A549 (cell line): ENCODE data around the gene TMEM117. TPM values are rescaled to one million over a fixed set of nuclear protein-coding genes. Genes with fewer than 3 reads are reported as not detected.

Experiments used
- ATAC-seq, 2 experiments: fragments of 200-7000 bp in 1 of 2; fragments of >200 bp in 1 of 2; cut with Nextera tagmentation in 1 of 2; cut with Tn5 transposase in 1 of 2; 3 replicates each; pipeline versions ENCODE4 v1.8.0 to v1.9.1; 2018 to 2020; ENCODE audit warnings: mild to moderate bottlenecking in 1 of 2, moderate library complexity in 1 of 2
- CTCF ChIA-PET: fragments of 300-600 bp; sonication (Branson Sonifier 250); formaldehyde crosslinking; extraction: SDS; loops from one replicate; lab custom pipeline; 2021; ENCODE audit warnings: antibody characterized with exemption, inconsistent platforms; lab: Yijun Ruan, JAX
- POLR2A ChIA-PET: fragments of 350-600 bp; formaldehyde crosslinking; extraction: SDS; loops from one replicate; lab custom pipeline; 2021; ENCODE audit warnings: antibody characterized with exemption, inconsistent platforms; lab: Yijun Ruan, JAX
- DNase-seq, 2 experiments: peaks; one replicate each; pipeline versions ENCODE4 v3.0.0 to v3.0.0-alpha.2; 2011 to 2016; ENCODE audit warnings: low read depth in 1 of 2, low spot score in 1 of 2
- FAIRE-seq: peaks from 2 replicates; lab custom pipeline; 2011; peaks lifted over from hg19 to GRCh38; lab: Jason Lieb, UNC
- H3K27ac ChIP-seq, 2 experiments: fragments of >200 bp; sonication (Bioruptor Twin); formaldehyde crosslinking; 3 replicates each; pipeline ENCODE4 v1.5.1; 2016 to 2017
- H3K4me1 ChIP-seq: fragments of >200 bp; sonication (Bioruptor Twin); formaldehyde crosslinking; 3 replicates; pipeline ENCODE4 v1.6.1; 2016
- H3K4me2 ChIP-seq: fragments of >200 bp; sonication (Bioruptor Twin); formaldehyde crosslinking; 3 replicates; pipeline ENCODE4 v1.6.1; 2016
- H3K4me3 ChIP-seq: fragments of >200 bp; sonication (Bioruptor Twin); formaldehyde crosslinking; 3 replicates; pipeline ENCODE4 v1.5.1; 2016
- H3K9me3 ChIP-seq: fragments of >200 bp; sonication (Bioruptor Twin); formaldehyde crosslinking; 3 replicates; pipeline ENCODE4 v1.6.1; 2016
- ATOH8 ChIP-seq: fragments of 250-450 bp; sonication (Bioruptor Pico); IDR thresholded peaks from 2 replicates; pipeline ENCODE4 v1.5.0; 2020; ENCODE audit warnings: low read depth, mild to moderate bottlenecking, moderate library complexity
- CBX2 ChIP-seq: fragments of 200-600 bp; sonication (generic); IDR thresholded peaks from 2 replicates; pipeline ENCODE4 v1.6.1; 2016; ENCODE audit warnings: low read depth, mild to moderate bottlenecking, borderline replicate concordance
- CBX8 ChIP-seq: fragments of 200-600 bp; sonication (generic); IDR thresholded peaks from 2 replicates; pipeline ENCODE4 v1.6.1; 2016
- EP300 ChIP-seq, 2 experiments: fragments of >200 bp; sonication (Bioruptor Twin); formaldehyde crosslinking; IDR thresholded peaks; 2 replicates in 1 of 2; 3 replicates in 1 of 2; pipeline ENCODE4 v1.6.1; 2016 to 2017
- GATA3 ChIP-seq: IDR thresholded peaks from 2 replicates; pipeline ENCODE4 v1.6.1; 2012; ENCODE audit warnings: borderline replicate concordance
- HEYL ChIP-seq: fragments of 250-450 bp; sonication (Bioruptor Pico); IDR thresholded peaks from 2 replicates; pipeline ENCODE4 v1.8.0; 2021; ENCODE audit warnings: mild to moderate bottlenecking, moderate library complexity
- HOXB5 ChIP-seq: fragments of 250-450 bp; sonication (Bioruptor Pico); IDR thresholded peaks from 2 replicates; pipeline ENCODE4 v1.5.0; 2020; ENCODE audit warnings: mild to moderate bottlenecking, moderate library complexity
- JUN ChIP-seq, 2 experiments: fragments of >200 bp; sonication (Bioruptor Twin); formaldehyde crosslinking; IDR thresholded peaks; 2 replicates in 1 of 2; 3 replicates in 1 of 2; pipeline ENCODE4 v1.6.1; 2016 to 2017
- MAZ ChIP-seq: fragments of 150-350 bp; IDR thresholded peaks from 2 replicates; pipeline ENCODE4 v1.6.1; 2014; ENCODE audit warnings: antibody characterized with exemption, low read depth, low read length, borderline replicate concordance
- NPAS2 ChIP-seq: fragments of 250-450 bp; sonication (Bioruptor Pico); IDR thresholded peaks from 2 replicates; pipeline ENCODE4 v1.8.0; 2022; ENCODE audit warnings: mild to moderate bottlenecking, moderate library complexity, borderline replicate concordance
- PHF8 ChIP-seq: fragments of 200-600 bp; sonication (generic); IDR thresholded peaks from 2 replicates; pipeline ENCODE4 v1.6.1; 2016; ENCODE audit warnings: low read depth, mild to moderate bottlenecking, antibody characterized with exemption, moderate library complexity, borderline replicate concordance
- POLR2AphosphoS2 ChIP-seq: conservative IDR thresholded peaks from 2 replicates; pipeline ENCODE4 v1.6.1; 2012; ENCODE audit warnings: low read length, improper control_type of control experiment, inconsistent platforms
- REST ChIP-seq: fragments of 200-600 bp; sonication (generic); IDR thresholded peaks from 2 replicates; pipeline ENCODE4 v1.6.1; 2016; ENCODE audit warnings: antibody characterized with exemption, mild to moderate bottlenecking, moderate library complexity
- RFX5 ChIP-seq: fragments of 450-650 bp; IDR thresholded peaks from 2 replicates; pipeline ENCODE4 v1.7.1; 2014; ENCODE audit warnings: antibody characterized with exemption, mild to moderate bottlenecking, moderate library complexity
- SMC3 ChIP-seq: fragments of >200 bp; sonication (Bioruptor Twin); formaldehyde crosslinking; IDR thresholded peaks from 3 replicates; pipeline ENCODE4 v1.6.1; 2018; ENCODE audit warnings: inconsistent platforms
- SREBF2 ChIP-seq: fragments of 450-650 bp; IDR thresholded peaks from 2 replicates; pipeline ENCODE4 v1.6.1; 2014; ENCODE audit warnings: mild to moderate bottlenecking, moderate library complexity
- TP53 ChIP-seq: fragments of 250-450 bp; sonication (Bioruptor Pico); IDR thresholded peaks from 2 replicates; pipeline ENCODE4 v1.5.0; 2021; ENCODE audit warnings: mild to moderate bottlenecking, moderate library complexity
- WGBS: methylation state at CpG from one replicate; pipeline ENCODE4 v1.1.6; 2017; ENCODE audit errors: missing lambda C conversion rate; 5-methylcytosine and 5-hydroxymethylcytosine counted together
- polyA plus RNA-seq, 4 experiments: library from polyadenylated mRNA; depleted of rRNA in 3 of 4; stranded (reverse); fragments of >200 nt; fragmentation: RNase III in 1 of 4; extraction: RNeasy Plus Mini Kit Qiagen cat#74134 plus additional on column Dnase treatment in 1 of 4; gene quantifications; 2 replicates in 3 of 4; 3 replicates in 1 of 4; pipeline ENCODE4 v1.2.3, GENCODE V29; 2011 to 2017
- TF ChIP-seq, protein P1 (sequence below): fragments of 150-350 bp; IDR thresholded peaks from 2 replicates; pipeline ENCODE4 v1.6.1; 2014; ENCODE audit warnings: low read depth, mild to moderate bottlenecking, low read length

TMEM117 gene
- polyA plus RNA-seq, 2 of the 4 experiments (the other 2 are of a cell fraction): 2.1 to 4.6 TPM

- 79% methylated on average over 7 of the region's 7 CpGs for WGBS
- H3K4me1 ChIP-seq: no peaks in the 10 kb centered on the region
- ATAC-seq (no peak), FAIRE-seq (no peak), DNase-seq (no peak)
- H3K27ac ChIP-seq: no peak overlapping the region
- CTCF ChIA-PET: interaction anchor here (1.7 kb wide), 1 partner anchor 16 kb away, joined by 5 read pairs; no protein-coding TSS in a partner anchor
- no peak overlapping the region for H3K4me3 ChIP-seq
- H3K4me2 ChIP-seq: no peak overlapping the region
- TF ChIP-seq CBX2 (no peak), TP53 (no peak), RFX5 (no peak), EP300 (IDR thresholded peaks at IDR 0.05) (no peak), REST (no peak), SREBF2 (no peak)
- TF ChIP-seq, protein P1, sequence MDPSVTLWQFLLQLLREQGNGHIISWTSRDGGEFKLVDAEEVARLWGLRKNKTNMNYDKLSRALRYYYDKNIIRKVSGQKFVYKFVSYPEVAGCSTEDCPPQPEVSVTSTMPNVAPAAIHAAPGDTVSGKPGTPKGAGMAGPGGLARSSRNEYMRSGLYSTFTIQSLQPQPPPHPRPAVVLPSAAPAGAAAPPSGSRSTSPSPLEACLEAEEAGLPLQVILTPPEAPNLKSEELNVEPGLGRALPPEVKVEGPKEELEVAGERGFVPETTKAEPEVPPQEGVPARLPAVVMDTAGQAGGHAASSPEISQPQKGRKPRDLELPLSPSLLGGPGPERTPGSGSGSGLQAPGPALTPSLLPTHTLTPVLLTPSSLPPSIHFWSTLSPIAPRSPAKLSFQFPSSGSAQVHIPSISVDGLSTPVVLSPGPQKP: no peak
- POLR2A ChIA-PET: interaction anchor here (1.1 kb wide), 1 partner anchor 56 kb away, joined by 3 read pairs; the partner anchor contains the start of gene TWF1
- H3K9me3 ChIP-seq: no peaks in the 10 kb centered on the region
These were observed 25.3 kb downstream of the TMEM117 start for GRCh38 chr12:43861015-43861839.

GRCh38 chr12:43861840-43862150, 25.9 kb downstream of the TMEM117 start:
- H3K4me3 ChIP-seq: no peak overlapping the region
- H3K9me3 ChIP-seq: no peaks in the 10 kb centered on the region
- H3K4me1 ChIP-seq: no peaks in the 10 kb centered on the region
- CTCF ChIA-PET: interaction anchor here (1.7 kb wide), 1 partner anchor 16 kb away, joined by 5 read pairs; no protein-coding TSS in a partner anchor
- ATAC-seq: no peak
- H3K4me2 ChIP-seq: no peak overlapping the region
- no peak for FAIRE-seq
- TF ChIP-seq SMC3 (no peak), JUN (IDR thresholded peaks at IDR 0.05) (no peak), HOXB5 (no peak), ATOH8 (CRISPR knock-in tag) (no peak), CBX8 (no peak), POLR2AphosphoS2 (no peak), GATA3 (no peak), MAZ (no peak), PHF8 (no peak), NPAS2 (CRISPR knock-in tag) (no peak), HEYL (CRISPR knock-in tag) (no peak)
- TF ChIP-seq, protein P1: no peak
- TF ChIP-seq, all 56 proteins: peak for 0
- no peak overlapping the region for H3K27ac ChIP-seq
- POLR2A ChIA-PET: interaction anchor here (1.1 kb wide), 1 partner anchor 56 kb away, joined by 3 read pairs; the partner anchor contains the start of gene TWF1
- WGBS: 82% methylated on average over 3 of the region's 3 CpGs
- DNase-seq: no peak
